ACC112 (cell line): ENCODE data around the gene NEUROG1.

Source experiments
- H2AFZ ChIP-seq: fragments of 200-600 bp; sonication (generic); one replicate; pipeline ENCODE4 v1.6.0; 2017; ENCODE audit warnings: antibody characterized with exemption, low read length; ENCODE audit not compliant: unreplicated experiment
- H3K27ac ChIP-seq: fragments of 200-600 bp; sonication (generic); 2 replicates; pipeline ENCODE4 v1.5.1; 2014; ENCODE audit warnings: low read depth, mild to moderate bottlenecking, antibody characterized with exemption, low read length, moderate library complexity
- H3K27me3 ChIP-seq: fragments of 200-600 bp; sonication (generic); 2 replicates; pipeline ENCODE4 v1.6.1; 2014; ENCODE audit warnings: mild to moderate bottlenecking, antibody characterized with exemption, low read length, moderate library complexity, mixed read lengths; ENCODE audit not compliant: insufficient read depth
- H3K36me3 ChIP-seq: fragments of 200-600 bp; sonication (generic); 2 replicates; pipeline ENCODE4 v1.6.1; 2016; ENCODE audit warnings: mild to moderate bottlenecking, antibody characterized with exemption, low read length, moderate library complexity, mixed read lengths; ENCODE audit not compliant: insufficient read depth
- H3K4me1 ChIP-seq: fragments of 200-600 bp; sonication (generic); one replicate; pipeline ENCODE4 v1.6.1; 2016; ENCODE audit warnings: low read length, mixed read lengths; ENCODE audit not compliant: insufficient read depth, unreplicated experiment, control insufficient read depth
- H3K4me3 ChIP-seq: fragments of 200-600 bp; sonication (generic); 2 replicates; pipeline ENCODE4 v1.5.1; 2014; ENCODE audit warnings: mild to moderate bottlenecking, low read depth, low read length
- H3K79me2 ChIP-seq: fragments of 200-600 bp; sonication (generic); one replicate; pipeline ENCODE4 v1.6.0; 2016; ENCODE audit warnings: low read length; ENCODE audit not compliant: control insufficient read depth, unreplicated experiment, insufficient read depth

Gene NEUROG1

GRCh38 chr5:135486131-135487036 lies 49.4 kb downstream of the NEUROG1 start:
- H3K4me1 ChIP-seq, result peaks cover 13% of the 10 kb centered on the region
- no peak overlapping the region for H3K4me3 ChIP-seq
- no peaks in the 10 kb centered on the region for H3K36me3 ChIP-seq
- no peaks in the 10 kb centered on the region for H3K27me3 ChIP-seq
- no peaks in the 10 kb centered on the region for H3K79me2 ChIP-seq
- no peak overlapping the region for H2AFZ ChIP-seq
- H3K27ac ChIP-seq, result no peak overlapping the region

GRCh38 chr5:135484674-135485086 lies 51.1 kb downstream of the NEUROG1 start:
- Histone ChIP-seq H3K27ac (no peak overlapping the region), H3K4me1 (peaks cover 13% of the 10 kb centered on the region), H3K36me3 (no peaks in the 10 kb centered on the region), H3K4me3 (no peak overlapping the region), H2AFZ (no peak overlapping the region), H3K79me2 (no peaks in the 10 kb centered on the region), H3K27me3 (no peaks in the 10 kb centered on the region)
